ENCODE measurements around the gene BMF.

DNA sequence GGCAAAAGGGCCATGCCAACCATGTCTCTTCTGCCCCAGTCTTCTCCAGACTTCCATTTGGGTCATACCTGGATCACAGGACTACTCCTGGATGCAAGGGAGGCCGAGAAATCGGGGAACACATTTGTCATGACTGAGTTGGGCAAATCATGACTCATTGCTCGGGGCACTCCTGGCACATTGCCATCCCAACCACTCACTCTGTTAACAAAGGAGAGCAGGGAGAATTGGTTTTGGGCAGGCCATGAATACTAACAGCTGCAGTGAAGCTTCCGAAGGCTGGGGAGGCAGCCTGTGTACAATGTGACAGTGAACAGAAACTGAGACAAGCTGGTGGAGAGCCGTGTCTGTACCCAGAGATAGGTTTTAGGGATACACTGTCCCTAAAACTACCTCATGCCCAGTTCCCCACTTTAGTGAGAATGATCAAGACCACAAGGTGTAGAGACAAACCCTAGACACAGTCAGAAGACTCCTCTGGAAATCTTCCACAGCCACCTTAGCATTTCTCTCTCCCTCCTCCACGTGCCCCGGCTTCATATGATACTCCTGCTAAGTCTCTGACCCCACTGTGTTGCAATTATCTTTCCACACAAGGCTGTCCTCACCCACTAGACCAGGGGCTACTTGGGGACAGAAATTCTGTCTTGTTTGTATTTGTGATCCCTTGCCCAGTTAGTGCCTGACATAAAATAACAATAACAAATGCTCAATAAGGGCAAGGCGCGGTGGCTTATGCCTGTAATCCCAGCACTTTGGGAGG, 41.7 kb upstream of the BMF start:
- TF ChIP-seq, protein P1, sequence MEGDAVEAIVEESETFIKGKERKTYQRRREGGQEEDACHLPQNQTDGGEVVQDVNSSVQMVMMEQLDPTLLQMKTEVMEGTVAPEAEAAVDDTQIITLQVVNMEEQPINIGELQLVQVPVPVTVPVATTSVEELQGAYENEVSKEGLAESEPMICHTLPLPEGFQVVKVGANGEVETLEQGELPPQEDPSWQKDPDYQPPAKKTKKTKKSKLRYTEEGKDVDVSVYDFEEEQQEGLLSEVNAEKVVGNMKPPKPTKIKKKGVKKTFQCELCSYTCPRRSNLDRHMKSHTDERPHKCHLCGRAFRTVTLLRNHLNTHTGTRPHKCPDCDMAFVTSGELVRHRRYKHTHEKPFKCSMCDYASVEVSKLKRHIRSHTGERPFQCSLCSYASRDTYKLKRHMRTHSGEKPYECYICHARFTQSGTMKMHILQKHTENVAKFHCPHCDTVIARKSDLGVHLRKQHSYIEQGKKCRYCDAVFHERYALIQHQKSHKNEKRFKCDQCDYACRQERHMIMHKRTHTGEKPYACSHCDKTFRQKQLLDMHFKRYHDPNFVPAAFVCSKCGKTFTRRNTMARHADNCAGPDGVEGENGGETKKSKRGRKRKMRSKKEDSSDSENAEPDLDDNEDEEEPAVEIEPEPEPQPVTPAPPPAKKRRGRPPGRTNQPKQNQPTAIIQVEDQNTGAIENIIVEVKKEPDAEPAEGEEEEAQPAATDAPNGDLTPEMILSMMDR (IDR thresholded peaks at IDR 0.05), result no peak
- TF ChIP-seq POLR2A (IDR thresholded peaks at IDR 0.05), result no peak

Measured in thyroid gland (tissue), 4 donors.